Activated CD8-positive, alpha-beta T cell treated with anti-CD3 and anti-CD28 coated beads, Interleukin-2, amount 10 ng/mL, durations not matched to agents 7 days and 5 days (primary cell): ENCODE measurements around the gene TMEM53. TPM values are rescaled to one million over a fixed set of nuclear protein-coding genes. Genes with fewer than 3 reads are reported as not detected.

Experiments used
- ATAC-seq: fragments of 150-1000 bp; cut with Tn5 transposase; one replicate; pipeline ENCODE4 v1.10.0; 2021; ENCODE audit warnings: moderate library complexity
- CTCF ChIA-PET: fragments of 350-600 bp; sonication (Branson Sonifier 250); formaldehyde crosslinking; loops from one replicate; lab custom pipeline; 2021; ENCODE audit warnings: antibody characterized with exemption; lab: Charles Lee
- POLR2A ChIA-PET: fragments of 350-600 bp; sonication (Branson Sonifier 250); formaldehyde crosslinking; loops from one replicate; lab custom pipeline; 2021; ENCODE audit warnings: antibody characterized with exemption; lab: Charles Lee
- DNase-seq: peaks from one replicate; pipeline ENCODE4 v3.0.0-alpha.2; 2020
- H3K27ac Mint-ChIP-seq: one replicate; pipeline ENCODE4 v1.8.0; 2021; ENCODE audit warnings: mild to moderate bottlenecking, mixed read lengths
- H3K27me3 Mint-ChIP-seq: one replicate; pipeline ENCODE4 v1.8.0; 2021; ENCODE audit warnings: low read depth, mixed read lengths
- H3K36me3 Mint-ChIP-seq: one replicate; pipeline ENCODE4 v1.8.0; 2021; ENCODE audit warnings: low read depth, mixed read lengths
- H3K4me1 Mint-ChIP-seq: one replicate; pipeline ENCODE4 v1.8.0; 2021; ENCODE audit warnings: low read depth, mixed read lengths
- H3K4me3 Mint-ChIP-seq: one replicate; pipeline ENCODE4 v1.8.0; 2021; ENCODE audit warnings: mild to moderate bottlenecking, mixed read lengths
- H3K9me3 Mint-ChIP-seq: one replicate; pipeline ENCODE4 v1.8.0; 2022; ENCODE audit warnings: mixed read lengths; ENCODE audit not compliant: insufficient read depth
- total RNA-seq, 2 experiments: library from RNA; stranded (reverse); gene quantifications; one replicate each; pipeline ENCODE4 v1.2.3, GENCODE V29; 2021

The TMEM53 gene
- total RNA-seq, 2 experiments from 2014 or later, result 4.0 to 4.6 TPM

DNA sequence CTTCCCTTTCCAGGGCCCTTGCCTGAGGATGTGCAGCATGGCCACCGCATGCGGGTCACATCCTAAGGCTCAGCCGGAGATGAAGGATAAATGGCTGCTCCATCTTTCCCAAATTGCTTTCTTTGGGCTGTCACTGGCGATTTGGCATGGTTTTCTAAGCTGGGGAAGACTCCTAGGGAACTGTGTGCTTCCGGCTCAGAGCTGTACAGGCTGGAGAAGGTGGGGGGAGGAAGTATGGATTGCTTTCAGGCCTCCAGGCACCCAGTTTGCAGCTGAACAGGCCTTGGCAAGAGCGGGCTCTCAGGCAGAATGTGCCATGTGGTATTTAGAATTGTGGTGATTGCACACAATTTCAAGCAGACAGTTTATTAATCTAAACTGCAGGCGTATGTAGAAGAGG lies 48.9 kb downstream of the TMEM53 start:
- ChIA-PET POLR2A (no interaction called here), CTCF (interaction anchor here (0.7 to 1.5 kb wide), 2 partner anchors 28 to 30 kb away, joined by 3 to 5 read pairs; no protein-coding TSS in a partner anchor)

DNA sequence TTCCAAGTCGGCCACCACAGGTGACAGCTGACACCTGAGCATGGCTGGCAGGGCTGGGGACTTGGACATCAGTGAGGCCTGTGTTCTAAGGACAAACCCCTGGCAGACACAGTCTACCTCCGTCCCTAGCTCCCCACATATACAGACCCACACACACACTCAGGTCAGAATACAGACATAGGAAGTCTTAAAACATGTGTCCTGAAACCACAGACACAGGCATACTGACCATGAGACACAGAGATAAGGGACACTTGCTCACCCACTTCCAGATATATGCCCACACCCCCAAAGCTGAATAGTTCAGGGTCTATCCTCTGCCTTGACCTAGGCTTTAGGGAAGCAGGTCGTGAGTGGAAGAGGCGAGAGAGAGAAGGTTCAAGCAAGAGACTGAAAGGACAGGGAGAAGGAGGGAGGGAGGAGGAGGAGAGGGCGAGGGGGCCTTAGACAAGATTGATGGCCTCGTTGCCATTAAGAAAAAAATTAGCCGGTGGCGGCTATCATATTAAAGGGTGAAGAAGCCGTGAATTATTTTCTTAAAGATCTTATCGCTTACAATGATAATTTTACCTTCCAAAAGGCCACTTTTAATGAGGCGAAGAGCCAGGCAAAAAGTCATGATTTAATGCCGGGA lies 49.9 kb downstream of the TMEM53 start:
- no peak overlapping the region for H3K27ac Mint-ChIP-seq
- ChIA-PET POLR2A (interaction anchor here (1.4 kb wide), 1 partner anchor 10 kb away, joined by 4 read pairs; no protein-coding TSS in a partner anchor), CTCF (interaction anchor here (1.5 kb wide), 1 partner anchor 29 kb away, joined by 5 read pairs; no protein-coding TSS in a partner anchor)
- DNase-seq (no peak), ATAC-seq (no peak)
- H3K9me3 Mint-ChIP-seq, result no peaks in the 10 kb centered on the region
- no peaks in the 10 kb centered on the region for H3K4me1 Mint-ChIP-seq
- no peak overlapping the region for H3K4me3 Mint-ChIP-seq
- H3K36me3 Mint-ChIP-seq, result no peaks in the 10 kb centered on the region
- no peaks in the 10 kb centered on the region for H3K27me3 Mint-ChIP-seq

More for the DNA sequence above, 48.9 kb downstream of the TMEM53 start:
- no peak for DNase-seq
- no peak overlapping the region for H3K4me3 Mint-ChIP-seq
- no peaks in the 10 kb centered on the region for H3K9me3 Mint-ChIP-seq
- no peak for ATAC-seq
- no peaks in the 10 kb centered on the region for H3K27me3 Mint-ChIP-seq
- H3K27ac Mint-ChIP-seq, result no peak overlapping the region
- H3K36me3 Mint-ChIP-seq, result no peaks in the 10 kb centered on the region
- H3K4me1 Mint-ChIP-seq, result no peaks in the 10 kb centered on the region

- H3K4me1 Mint-ChIP-seq, result no peaks in the 10 kb centered on the region
Observed at GRCh38 chr1:44621841-44622286, 52.4 kb downstream of the TMEM53 start.

DNA sequence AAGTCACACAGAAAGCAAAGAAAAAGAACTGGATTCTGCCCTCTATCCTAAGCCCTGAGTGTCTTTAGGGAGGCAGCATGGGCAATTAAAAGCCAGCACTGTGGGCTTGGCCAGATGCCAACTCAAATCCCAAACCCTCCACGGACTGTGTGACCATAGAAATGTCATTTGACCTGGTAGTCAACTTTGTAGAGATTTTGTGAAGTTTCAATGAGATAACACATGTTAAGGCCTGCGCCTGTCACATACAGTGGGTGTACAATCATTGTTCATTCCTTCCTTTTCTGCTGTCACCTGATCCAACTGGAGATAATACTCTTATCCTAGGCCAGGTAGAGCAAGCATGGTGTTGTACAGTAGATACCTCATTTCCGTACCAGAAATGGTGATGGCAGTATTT lies 54.2 kb downstream of the TMEM53 start:
- ATAC-seq, result no peak
- H3K36me3 Mint-ChIP-seq, result no peaks in the 10 kb centered on the region
- no peak overlapping the region for H3K27ac Mint-ChIP-seq
- no peak for DNase-seq
- ChIA-PET CTCF (interaction anchor here (1.1 to 1.2 kb wide), 2 partner anchors 9 to 25 kb away, joined by 3 read pairs; no protein-coding TSS in a partner anchor), POLR2A (interaction anchor here (3.7 kb wide), 1 partner anchor 12 kb away, joined by 17 read pairs; no protein-coding TSS in a partner anchor)
- H3K9me3 Mint-ChIP-seq, result no peaks in the 10 kb centered on the region
- H3K4me1 Mint-ChIP-seq, result no peaks in the 10 kb centered on the region
- H3K27me3 Mint-ChIP-seq, result peaks cover 2% of the 10 kb centered on the region
- no peak overlapping the region for H3K4me3 Mint-ChIP-seq

More at GRCh38 chr1:44621841-44622286, 52.4 kb downstream of the TMEM53 start:
- ChIA-PET POLR2A (interaction anchor here (0.5 to 3.7 kb wide), 2 partner anchors 10 to 14 kb away, joined by 4 to 17 read pairs; no protein-coding TSS in a partner anchor), CTCF (no interaction called here)
- ATAC-seq (no peak), DNase-seq (no peak)
- Mint-ChIP-seq H3K27me3 (no peaks in the 10 kb centered on the region), H3K9me3 (no peaks in the 10 kb centered on the region), H3K27ac (no peak overlapping the region), H3K36me3 (no peaks in the 10 kb centered on the region), H3K4me3 (no peak overlapping the region)

GRCh38 chr1:44619261-44619900 lies 54.9 kb downstream of the TMEM53 start:
- ATAC-seq (no peak), DNase-seq (no peak)
- no peak overlapping the region for H3K27ac Mint-ChIP-seq
- H3K9me3 Mint-ChIP-seq, result no peaks in the 10 kb centered on the region
- ChIA-PET CTCF (no interaction called here), POLR2A (interaction anchor here (0.9 kb wide), 1 partner anchor 12 kb away, joined by 3 read pairs; no protein-coding TSS in a partner anchor)
- no peak overlapping the region for H3K4me3 Mint-ChIP-seq
- H3K27me3 Mint-ChIP-seq, result peaks cover 2% of the 10 kb centered on the region
- H3K36me3 Mint-ChIP-seq, result no peaks in the 10 kb centered on the region
- H3K4me1 Mint-ChIP-seq, result no peaks in the 10 kb centered on the region

DNA sequence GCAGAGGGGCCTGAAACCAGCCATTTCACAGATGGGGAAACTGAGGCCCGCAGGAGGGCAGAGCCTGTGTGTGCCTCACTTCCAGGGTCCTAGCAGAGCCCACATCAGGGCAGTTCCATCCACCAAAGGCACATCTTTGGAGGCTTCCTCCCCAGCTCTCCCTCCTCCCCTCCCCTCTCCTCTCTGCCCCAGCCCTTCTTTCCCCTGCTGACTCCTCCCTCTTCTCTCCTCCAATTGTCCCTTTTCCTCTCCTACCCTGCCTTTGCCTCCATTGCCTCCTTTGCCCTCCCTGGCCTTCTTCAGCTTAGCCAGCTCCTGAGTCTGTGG lies 56.6 kb downstream of the TMEM53 start:
- ChIA-PET CTCF (no interaction called here), POLR2A (interaction anchor here (1.0 kb wide), 1 partner anchor 15 kb away, joined by 3 read pairs; no protein-coding TSS in a partner anchor)
- Mint-ChIP-seq H3K27ac (no peak overlapping the region), H3K4me1 (no peaks in the 10 kb centered on the region), H3K36me3 (no peaks in the 10 kb centered on the region), H3K9me3 (no peaks in the 10 kb centered on the region), H3K4me3 (no peak overlapping the region), H3K27me3 (peaks cover 2% of the 10 kb centered on the region)
- DNase-seq (no peak), ATAC-seq (no peak)

GRCh38 chr1:44616991-44617702 lies 57.1 kb downstream of the TMEM53 start:
- Mint-ChIP-seq H3K4me3 (no peak overlapping the region), H3K9me3 (no peaks in the 10 kb centered on the region), H3K36me3 (no peaks in the 10 kb centered on the region), H3K4me1 (no peaks in the 10 kb centered on the region), H3K27me3 (peaks cover 2% of the 10 kb centered on the region), H3K27ac (no peak overlapping the region)
- CTCF ChIA-PET, result no interaction called here
- POLR2A ChIA-PET, result interaction anchor here (1.0 kb wide), 1 partner anchor 15 kb away, joined by 3 read pairs; no protein-coding TSS in a partner anchor
- no peak for ATAC-seq
- no peak for DNase-seq

GRCh38 chr1:44616284-44616990 lies 57.8 kb downstream of the TMEM53 start:
- ChIA-PET POLR2A (interaction anchor here (1.6 kb wide), 1 partner anchor 15 kb away, joined by 6 read pairs; no protein-coding TSS in a partner anchor), CTCF (interaction anchor here (0.6 to 0.8 kb wide), 2 partner anchors 22 to 399 kb away, joined by 3 to 4 read pairs; no protein-coding TSS in a partner anchor)
- ATAC-seq, result no peak
- Mint-ChIP-seq H3K36me3 (no peaks in the 10 kb centered on the region), H3K27me3 (peaks cover 2% of the 10 kb centered on the region), H3K9me3 (no peaks in the 10 kb centered on the region), H3K4me1 (no peaks in the 10 kb centered on the region), H3K4me3 (no peak overlapping the region), H3K27ac (no peak overlapping the region)
- no peak for DNase-seq

DNA sequence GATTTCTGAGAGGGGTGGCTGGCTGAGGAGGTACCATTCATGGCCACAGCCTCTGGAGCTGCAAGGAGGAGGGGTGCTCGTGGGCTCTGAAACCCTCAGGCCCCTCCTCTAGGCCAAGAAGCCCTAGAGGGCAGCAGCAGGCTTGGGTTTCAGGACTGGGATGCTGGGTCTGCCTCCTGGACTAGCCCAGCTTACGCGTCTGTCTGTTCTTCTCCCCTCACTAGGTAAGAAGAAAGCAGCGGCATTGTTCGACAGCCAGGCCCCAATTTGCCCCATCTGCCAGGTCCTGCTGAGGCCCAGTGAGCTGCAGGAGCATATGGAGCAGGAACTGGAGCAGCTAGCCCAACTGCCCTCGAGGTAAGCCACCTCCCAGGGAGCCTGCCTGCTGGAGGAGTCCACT lies 60.3 kb downstream of the TMEM53 start:
- ChIA-PET POLR2A (interaction anchor here (0.9 kb wide), 1 partner anchor 18 kb away, joined by 4 read pairs; no protein-coding TSS in a partner anchor), CTCF (no interaction called here)
- Mint-ChIP-seq H3K36me3 (no peaks in the 10 kb centered on the region), H3K27ac (no peak overlapping the region), H3K4me1 (no peaks in the 10 kb centered on the region), H3K9me3 (no peaks in the 10 kb centered on the region), H3K27me3 (peaks cover 2% of the 10 kb centered on the region), H3K4me3 (no peak overlapping the region)
- no peak for ATAC-seq
- no peak for DNase-seq

GRCh38 chr1:44611866-44612265 lies 62.4 kb downstream of the TMEM53 start:
- Mint-ChIP-seq H3K9me3 (no peaks in the 10 kb centered on the region), H3K4me1 (no peaks in the 10 kb centered on the region), H3K4me3 (no peak overlapping the region), H3K36me3 (no peaks in the 10 kb centered on the region), H3K27ac (no peak overlapping the region), H3K27me3 (peaks cover 3% of the 10 kb centered on the region)
- ATAC-seq (no peak), DNase-seq (no peak)
- POLR2A ChIA-PET, result no interaction called here
- CTCF ChIA-PET, result interaction anchor here (2.2 to 3.2 kb wide), 2 partner anchors 17 to 41 kb away, joined by 7 to 19 read pairs; no protein-coding TSS in a partner anchor

DNA sequence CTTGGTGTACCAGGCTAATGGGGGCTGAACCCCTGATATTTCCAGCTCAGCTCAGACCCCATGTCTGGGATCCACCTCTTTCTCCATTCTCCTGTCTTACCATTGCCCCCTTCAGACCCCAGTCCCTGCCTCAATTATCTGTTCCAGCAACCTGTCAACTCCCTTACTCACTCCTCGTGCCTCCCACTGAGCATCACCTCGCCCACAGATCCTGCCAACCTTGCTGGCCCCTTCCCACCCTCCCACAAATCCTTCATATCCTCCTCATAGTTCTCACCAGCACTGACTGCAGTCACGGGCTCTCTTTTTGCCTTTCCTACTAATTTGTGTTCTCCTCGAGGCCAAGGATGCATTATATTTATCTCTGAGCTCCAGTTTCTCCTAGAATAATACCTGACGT lies 62.9 kb downstream of the TMEM53 start:
- POLR2A ChIA-PET, result no interaction called here
- DNase-seq (no peak), ATAC-seq (no peak)
- CTCF ChIA-PET, result interaction anchor here (2.2 to 3.2 kb wide), 2 partner anchors 16 to 41 kb away, joined by 7 to 19 read pairs; no protein-coding TSS in a partner anchor
- no peak overlapping the region for H3K27ac Mint-ChIP-seq
- H3K9me3 Mint-ChIP-seq, result no peaks in the 10 kb centered on the region
- H3K27me3 Mint-ChIP-seq, result peaks cover 5% of the 10 kb centered on the region
- H3K36me3 Mint-ChIP-seq, result no peaks in the 10 kb centered on the region
- no peaks in the 10 kb centered on the region for H3K4me1 Mint-ChIP-seq
- no peak overlapping the region for H3K4me3 Mint-ChIP-seq
